T follicular helper cell (primary cell): ENCODE measurements around the gene ZNF446.
"Not testable (repeated sequence)": the region's sequence is repeated elsewhere in the genome, so short reads cannot be mapped to it uniquely, and the experiment has no call there.

Experiments used
- DNase-seq: peaks from one replicate; pipeline ENCODE4 v3.0.0-alpha.2; 2020; ENCODE audit warnings: low read depth

Gene ZNF446

DNA sequence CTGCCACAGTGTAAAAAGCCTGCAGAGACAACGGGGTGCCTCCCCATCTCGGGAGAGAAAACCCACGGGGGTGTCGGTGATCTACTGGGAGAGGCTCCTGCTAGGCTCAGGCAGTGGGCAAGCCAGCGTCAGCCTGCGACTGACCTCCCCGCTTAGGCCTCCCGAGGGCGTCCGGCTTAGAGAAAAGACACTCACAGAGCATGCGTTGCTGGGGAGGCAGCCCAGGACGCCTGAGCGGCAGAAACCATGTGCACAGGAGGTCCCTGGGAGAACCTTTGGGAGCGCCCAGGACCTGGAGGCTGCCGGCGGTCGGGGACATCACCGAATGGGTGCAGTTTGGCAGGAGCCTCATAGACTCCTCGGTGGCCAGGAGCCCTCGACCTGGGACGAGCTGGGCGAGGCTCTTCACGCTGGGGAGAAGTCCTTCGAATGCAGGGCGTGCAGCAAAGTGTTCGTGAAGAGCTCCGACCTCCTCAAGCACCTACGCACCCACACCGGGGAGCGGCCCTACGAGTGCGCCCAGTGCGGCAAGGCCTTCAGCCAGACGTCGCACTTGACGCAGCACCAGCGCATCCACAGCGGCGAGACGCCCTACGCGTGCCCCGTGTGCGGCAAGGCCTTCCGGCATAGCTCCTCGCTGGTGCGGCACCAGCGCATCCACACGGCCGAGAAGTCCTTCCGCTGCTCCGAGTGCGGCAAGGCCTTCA, 5.2 kb upstream of the ZNF446 start:
- not testable (repeated sequence) for DNase-seq

DNA sequence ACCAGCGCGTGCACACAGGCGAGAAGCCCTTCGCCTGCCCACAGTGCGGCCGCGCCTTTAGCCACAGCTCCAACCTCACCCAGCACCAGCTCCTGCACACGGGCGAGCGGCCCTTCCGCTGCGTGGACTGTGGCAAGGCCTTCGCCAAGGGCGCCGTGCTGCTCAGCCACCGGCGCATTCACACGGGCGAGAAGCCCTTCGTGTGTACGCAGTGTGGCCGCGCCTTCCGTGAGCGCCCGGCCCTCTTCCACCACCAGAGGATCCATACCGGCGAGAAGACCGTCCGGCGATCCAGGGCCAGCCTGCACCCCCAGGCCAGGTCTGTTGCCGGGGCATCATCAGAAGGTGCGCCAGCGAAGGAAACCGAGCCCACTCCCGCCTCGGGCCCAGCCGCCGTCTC, 4.4 kb upstream of the ZNF446 start:
- DNase-seq: no peak

DNA sequence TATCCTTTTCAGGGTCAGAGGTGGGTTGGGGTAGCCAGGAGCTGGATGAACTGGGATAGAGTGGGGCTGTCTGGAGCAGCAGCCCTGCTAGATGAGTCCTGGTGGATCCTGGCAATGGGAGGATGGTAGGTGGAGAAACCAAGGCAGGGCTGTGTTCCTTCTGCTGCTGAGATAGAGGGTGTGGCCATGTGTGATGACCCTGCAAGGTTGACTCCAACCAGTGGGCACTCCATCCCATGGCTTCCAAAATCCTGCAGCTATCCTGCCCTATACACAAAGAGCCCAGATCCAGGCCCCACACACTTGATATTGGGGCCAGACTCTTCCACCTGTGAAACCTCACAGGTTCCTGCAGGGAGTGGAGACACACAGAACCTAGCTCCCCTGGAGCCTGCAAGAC, 2.4 kb upstream of the ZNF446 start:
- no peak for DNase-seq

DNA sequence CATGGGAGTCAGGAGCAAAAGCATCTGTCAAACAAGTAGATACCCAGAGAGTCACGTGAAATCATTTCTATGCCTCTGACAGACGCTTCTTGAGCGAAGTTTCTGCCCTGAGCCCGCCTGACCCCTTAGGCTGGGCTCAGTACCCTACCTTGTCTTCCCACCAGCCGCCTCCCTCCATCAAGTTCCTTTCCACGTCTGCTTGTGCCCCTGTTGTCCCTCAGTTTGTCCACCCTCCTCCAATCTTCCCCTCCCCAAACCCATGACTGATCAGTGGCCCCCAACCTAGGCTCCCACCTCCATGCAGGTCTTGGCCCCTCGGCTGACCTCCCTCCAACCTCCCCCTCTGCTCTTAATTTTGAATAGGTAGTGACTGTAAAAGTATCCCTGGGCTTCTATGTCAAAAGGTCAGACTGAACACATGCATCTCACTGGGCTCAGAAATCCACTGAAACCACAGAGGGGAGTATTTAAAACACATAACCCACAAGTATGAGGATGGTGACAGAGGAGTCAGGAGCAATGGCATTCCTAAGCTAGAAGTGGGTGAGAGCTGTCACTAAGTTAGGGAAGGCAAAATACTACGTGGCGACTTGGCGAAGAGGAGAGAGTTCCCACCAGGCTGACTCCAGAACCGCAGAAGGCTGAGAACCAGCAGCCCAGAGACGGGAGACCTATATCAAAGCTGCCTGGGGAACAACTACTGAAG, 1.7 kb upstream of the ZNF446 start:
- DNase-seq: no peak

DNA sequence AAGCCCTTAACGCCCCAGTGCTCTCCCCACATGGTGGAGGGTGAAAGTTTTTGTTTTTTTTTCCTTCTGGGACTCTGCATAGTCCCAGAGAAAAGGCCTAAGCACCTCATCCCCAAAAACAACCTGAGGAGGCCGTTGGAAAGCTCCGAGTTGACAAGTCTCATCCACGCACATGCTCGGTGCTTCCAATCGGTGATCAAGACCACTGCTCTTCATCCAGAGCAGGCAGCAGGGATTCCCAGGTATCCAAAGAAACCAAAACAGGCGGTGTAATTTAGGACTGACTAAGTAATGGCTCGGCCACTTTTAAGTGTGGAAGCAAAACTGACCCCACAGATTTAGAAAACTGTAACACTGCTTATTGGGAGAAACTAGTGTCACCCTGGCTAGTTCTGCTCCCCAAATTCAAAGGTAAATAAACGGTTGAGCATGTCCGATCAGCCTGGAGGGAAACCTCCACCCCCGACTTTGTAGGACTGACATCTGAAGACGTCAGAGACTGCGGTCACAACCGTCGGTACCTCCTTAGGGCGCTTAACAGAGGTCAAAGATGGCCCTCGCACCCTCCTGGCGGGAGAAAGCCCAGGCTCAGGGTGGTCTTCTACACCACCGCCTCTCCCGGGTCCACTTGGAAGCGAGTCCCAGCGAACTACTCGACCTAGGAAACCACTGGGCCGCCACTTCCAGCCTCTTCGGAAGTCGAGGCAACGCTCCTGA, 997 bp upstream of the ZNF446 start:
- DNase-seq: no peak

DNA sequence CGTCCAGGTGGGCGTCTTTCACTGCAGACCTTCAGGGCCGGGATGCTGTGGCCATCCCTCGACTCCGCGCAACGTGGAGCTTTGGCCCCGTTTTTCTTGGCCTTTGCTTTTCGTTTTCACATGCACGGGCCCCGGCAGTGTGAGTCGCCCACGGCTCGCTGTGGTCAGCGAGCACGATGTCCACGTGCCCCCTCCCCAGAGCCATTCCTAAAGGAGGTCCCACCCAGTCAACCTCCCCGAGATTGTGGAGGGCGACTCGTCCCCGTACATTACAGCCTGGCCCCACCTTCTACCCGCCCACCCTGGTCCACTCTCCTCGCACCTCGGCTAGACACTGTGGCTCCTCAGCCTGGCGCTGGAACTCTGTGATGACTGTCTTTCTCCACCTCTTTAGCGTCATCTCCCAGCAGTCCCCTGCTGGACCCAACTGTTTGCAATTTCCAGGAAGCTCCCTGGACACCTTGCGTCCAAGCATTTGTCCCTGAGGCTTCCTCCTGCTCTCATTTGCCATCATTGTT, 405 bp downstream of the ZNF446 start:
- no peak for DNase-seq

DNA sequence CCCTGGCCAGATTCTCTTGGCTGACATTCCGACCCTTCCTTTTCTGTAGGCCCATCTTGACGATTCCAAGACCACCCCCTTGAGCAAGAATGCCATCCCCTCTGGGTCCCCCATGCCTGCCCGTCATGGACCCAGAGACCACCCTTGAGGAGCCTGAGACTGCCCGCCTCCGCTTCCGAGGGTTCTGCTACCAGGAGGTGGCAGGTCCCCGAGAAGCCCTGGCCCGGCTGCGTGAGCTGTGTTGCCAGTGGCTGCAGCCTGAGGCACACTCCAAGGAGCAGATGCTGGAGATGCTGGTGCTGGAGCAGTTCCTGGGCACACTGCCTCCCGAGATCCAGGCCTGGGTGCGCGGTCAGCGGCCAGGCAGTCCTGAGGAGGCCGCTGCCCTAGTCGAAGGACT, 978 bp downstream of the ZNF446 start:
- DNase-seq: no peak

DNA sequence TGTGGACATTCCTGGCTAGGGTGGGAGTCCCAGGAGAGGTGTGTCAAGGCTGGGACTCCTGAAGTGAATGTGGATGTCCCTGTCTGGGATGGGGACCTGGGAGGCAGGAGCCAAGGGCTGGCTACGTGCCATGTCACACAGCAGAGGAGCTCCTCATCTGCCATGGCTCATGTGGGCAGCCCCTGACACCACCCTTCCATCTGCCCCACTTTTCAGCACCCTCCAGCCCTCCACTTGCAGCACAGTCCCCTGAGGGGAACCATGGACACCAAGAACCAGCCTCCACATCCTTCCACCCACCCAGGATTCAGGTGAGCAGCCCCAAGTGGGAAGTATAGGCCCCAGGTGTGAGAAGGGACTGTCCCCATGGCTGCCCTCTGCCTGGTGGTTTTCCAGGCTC, 1.7 kb downstream of the ZNF446 start:
- DNase-seq: no peak

DNA sequence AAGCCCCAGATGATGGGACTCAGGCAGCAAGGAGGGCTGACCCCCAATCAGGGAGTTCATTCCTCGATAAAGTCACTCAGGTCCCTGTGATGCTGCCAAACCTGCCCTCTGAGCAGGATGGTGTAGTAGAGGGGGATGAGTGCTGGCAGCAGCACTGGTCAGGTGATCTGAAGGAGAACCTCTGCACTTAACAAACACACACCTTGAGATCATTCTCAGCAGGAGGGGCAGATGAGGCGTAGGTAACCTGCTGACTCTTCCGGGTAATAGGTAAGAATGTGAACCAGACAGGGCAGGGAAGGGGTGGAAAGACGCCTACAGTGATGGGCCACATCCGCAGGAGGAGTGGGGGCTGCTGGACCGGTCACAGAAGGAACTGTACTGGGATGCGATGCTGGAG, 3.2 kb downstream of the ZNF446 start:
- DNase-seq: no peak

DNA sequence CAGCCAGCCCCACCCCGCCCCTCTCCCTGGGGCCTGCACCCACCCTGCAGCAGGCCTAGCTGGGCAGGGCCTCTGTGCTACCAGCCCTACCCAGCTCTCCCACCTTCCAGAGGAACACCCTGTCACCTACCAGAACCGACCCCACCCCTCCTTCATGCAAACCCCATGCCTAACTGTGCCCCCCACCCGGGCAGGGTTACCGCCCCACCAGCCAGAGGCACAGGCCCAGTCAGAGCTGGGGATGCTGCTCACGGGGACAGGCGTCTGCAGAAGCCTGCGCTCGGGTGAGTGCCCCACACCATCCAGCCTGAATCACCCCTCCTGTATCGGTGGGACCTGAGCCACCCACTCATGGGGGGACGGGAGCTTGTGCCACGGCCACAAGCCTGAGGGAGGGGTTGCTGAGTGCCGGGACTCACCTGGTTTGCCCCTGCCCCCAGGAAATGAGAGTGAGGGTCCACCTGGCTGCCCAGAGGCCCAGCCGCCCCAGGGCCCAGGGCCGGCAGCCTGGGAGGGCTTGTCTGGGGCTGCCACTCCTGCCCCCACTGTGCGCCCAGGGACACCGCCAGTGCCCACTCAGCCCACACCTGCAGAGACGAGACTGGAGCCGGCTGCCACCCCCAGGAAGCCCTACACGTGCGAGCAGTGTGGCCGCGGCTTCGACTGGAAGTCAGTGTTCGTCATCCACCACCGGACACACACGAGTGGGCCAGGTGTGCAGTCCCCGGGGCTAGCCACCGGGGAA, 3.8 kb downstream of the ZNF446 start:
- DNase-seq: no peak

DNA sequence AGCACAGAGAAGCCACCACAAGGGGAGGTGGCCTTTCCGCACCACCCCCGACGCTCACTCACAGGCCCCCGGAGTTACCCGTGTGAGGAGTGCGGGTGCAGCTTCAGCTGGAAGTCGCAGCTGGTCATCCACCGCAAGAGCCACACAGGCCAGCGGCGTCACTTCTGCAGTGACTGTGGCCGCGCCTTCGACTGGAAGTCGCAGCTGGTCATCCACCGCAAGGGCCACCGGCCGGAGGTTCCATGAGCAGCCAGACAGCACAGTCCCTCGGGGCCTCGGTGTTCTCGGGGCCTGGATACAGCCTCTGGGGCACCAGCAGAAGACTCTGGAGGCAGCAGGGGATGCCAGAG, 4.3 kb downstream of the ZNF446 start:
- DNase-seq: no peak

DNA sequence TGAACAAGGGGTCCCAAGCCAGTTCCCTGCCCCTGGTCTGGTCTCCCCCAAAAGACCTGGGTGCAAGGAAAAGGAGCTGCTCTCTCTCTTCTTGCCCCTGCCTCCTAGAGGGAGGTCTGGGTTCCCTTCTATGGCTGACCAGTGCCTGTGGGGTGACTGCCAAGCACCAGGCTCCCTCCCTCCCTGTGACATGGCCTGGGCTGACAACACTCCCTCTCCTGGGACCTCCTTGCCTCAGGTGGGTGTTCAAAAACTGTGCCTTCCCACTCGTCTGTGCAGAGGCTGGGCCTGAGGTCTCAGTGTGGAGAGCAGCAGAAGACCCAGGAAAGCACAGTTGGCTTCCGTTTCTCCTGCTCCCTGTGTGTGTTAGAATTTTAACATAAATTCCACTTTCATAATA, 4.7 kb downstream of the ZNF446 start:
- DNase-seq: no peak

DNA sequence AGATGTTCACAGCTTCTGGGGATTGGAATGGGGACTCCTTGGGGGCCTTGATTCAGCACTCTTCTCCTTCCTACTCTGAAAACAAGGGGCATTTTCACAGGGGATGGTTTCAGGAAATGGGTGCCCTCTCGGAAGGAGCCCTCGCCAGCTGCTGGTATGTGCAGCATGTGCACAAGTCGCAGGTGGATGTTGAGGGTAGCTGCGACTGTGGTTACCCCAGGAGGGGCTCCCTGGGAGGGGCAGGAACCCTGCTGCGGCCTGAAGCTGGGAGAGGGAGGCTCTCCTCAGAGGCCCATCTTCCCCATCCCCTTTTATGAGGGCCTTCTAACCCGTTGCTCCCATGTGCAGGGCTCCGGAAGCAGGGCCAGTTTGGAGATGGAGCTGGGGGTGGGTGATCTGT, 6.2 kb downstream of the ZNF446 start:
- no peak for DNase-seq

DNA sequence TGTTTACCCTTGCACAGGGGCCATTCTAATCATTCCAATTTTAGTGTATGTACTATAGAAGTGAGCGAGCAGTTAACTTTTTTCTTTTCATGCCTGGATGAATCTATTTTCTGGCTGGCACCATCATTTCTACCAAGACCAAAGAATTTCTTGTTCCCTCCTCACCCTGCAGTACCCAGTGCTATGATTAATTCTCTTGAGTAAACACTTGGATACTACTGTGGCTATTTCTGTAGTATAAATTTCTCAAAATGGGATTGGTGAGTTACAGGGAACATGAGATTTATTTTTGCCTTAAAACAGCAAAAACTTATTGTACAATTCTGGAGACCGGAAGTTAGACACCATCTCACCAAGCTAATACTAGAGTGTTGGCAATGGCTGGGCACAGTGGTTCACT, 7.6 kb downstream of the ZNF446 start:
- no peak for DNase-seq

DNA sequence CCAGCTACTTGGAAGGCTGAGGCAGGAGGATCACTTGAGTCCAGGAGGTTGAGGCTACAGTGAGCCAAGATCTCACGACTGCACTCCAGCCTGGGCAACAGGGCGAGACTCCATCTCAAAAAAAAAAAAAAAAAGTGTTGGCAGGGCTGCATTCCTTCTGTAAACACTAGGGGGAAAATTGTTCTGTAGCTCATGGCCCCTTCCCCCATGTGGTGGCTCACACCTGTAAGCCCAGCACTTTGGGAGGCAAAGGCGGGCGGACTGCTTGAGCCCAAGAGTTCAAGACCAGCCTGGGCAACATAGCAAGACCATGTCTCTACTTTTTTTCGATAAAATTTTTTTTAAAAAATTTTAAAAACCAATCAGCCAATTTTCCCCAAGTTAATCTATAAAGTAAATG, 8.2 kb downstream of the ZNF446 start:
- not testable (repeated sequence) for DNase-seq

DNA sequence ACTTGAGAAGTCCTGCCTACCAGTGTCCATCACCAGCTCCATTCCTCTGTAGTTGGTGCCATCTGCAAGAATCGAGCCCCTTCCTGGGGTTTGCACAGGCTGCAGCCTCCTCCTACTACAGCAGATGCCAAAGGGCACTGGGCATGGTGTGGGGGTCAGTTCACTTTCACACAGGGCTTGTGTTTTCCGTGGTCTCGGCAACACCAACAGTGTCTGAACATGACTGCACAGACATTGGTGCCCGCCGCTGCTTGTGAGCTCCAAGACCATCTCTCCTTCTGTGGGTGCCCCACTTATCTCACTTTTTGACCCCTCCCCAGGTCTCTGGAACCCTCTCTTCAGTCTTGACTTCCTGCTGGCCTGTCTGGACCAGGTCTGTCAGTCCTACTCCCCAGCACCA, 15.2 kb downstream of the ZNF446 start:
- DNase-seq: no peak

DNA sequence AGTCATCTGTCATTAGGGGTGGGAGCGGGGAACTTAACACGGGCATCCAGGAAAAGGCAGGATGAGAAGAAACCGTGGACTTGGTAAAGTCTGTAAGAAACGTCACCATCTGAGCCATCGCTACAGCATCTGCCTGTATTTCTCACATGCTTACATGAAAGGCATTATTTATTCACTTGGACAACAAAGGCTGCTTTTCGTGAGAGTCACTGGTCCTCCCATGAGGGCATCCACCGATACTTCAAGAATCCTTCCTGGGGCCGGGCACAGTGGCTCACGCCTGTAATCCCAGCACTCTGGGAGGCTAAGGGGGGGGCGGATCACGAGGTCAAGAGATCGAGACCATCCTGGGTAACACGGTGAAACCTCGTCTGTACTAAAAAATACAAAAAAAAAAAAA, 16.1 kb downstream of the ZNF446 start:
- no peak for DNase-seq

DNA sequence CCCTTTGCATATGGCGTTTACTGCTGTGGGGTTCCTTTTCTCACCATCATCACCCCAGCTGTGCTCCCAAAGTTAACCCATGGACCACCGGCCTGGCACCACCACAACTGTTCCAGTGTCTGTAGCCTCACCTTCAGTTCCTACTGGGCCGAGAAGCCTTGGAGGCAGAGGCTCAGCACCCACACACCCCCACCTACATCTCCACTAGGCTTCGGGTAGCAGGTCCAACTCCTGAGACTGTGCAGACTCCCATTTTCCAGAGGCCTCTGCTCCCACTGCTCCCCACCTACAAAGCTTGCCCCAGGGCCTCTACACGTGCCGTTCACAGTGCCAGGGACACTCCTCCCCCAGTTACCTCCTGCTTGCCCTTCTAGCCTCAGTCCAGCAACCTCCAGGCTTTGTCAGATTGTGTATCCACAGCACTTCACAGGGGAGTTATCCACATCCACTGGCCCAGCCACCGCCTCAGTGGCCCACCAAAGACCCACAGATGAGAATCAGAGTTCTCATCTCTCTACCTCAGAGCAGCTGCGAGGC, 21.6 kb downstream of the ZNF446 start:
- no peak for DNase-seq

DNA sequence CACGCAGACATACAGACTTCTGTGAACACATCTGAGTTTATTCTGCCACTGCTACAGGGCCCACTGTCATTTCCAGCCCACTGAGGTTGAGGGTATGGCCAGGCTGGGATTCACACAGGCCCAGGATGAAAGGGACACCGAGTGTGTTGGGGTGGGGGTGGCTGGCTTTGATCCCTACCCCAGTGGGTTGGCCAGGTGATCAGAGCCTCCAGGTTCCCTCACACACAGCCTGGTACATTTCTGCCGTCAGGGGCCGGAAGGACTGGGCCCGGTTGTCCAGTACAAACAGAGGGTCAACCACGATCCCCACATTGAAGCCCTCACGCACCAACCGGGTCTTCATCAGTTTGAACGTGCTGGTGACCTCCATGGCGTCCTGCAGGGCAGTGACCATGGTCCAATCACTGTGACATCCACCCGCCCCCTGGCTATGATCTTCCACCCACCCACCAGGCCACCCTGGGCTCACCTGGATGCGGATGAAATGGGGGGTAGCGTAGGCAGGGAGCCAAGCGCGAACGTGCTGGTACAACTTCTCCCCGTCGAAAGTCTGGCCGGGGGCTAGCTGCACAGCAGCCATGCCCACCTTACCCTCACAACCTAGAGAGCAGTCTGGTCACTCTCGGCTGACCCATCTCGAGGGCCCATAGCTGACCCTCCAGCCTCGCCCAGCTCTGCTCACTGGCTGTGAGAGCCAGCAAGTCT, 22.3 kb downstream of the ZNF446 start:
- DNase-seq: no peak

DNA sequence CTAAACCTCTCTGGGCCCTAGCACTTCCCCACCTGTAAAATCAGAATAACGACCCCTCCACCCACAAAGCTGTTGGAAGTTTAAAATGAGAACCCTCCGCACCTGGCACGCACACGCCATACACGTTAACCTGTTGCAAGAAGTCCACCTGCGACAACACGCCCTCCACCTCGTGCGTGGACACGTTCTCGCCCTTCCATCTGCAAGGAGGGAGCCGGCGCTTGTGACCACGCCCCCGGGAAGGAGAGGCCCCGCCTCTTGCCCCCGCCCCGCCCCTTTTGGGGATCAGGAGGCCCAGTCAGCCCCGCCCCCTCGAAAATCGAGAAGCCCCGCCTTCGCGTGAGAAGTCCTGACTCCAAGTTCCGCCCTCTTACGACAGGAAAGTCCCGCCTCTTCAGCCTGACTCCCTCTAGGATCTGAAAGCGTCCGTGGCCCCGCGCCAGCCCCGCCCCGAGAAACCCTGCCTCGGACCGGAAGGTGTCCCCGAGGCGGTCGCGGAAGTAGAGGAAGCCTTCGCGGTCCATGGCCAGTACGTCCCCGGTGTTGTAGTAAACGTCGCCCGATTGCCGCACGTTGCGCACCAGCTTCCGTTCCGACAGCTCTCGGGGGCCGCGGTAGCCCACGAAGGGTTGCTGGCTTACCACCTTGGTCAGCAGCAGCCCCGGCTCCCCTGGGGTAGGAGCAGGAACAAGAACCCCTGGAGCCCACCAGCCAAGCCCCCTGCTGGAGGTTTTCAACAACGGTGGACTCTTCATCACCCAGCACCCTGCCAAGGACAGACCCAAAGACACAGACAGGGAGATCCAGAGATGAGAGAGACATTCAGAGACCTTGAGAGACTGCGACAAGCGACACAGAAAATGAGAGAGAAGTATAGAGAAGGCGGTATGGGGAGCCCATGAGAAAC, 23.1 kb downstream of the ZNF446 start:
- DNase-seq: peak; percentile 87
